GM11168 (cell line): ENCODE data around the gene CLUH.
"Not testable (repeated sequence)": the region's sequence is repeated elsewhere in the genome, so short reads cannot be mapped to it uniquely, and the experiment has no call there.

Experiments used
- in situ Hi-C: fragments of 300-500 bp; cut with MboI; formaldehyde crosslinking; loops from one replicate; pipeline ENCODE4 v1.12.0; 2022; ENCODE audit warnings: low sequenced_read_pairs; ENCODE audit not compliant: unreplicated experiment

CLUH gene

GRCh38 chr17:2691069-2691871, 20.3 kb downstream of the CLUH start:
- in situ Hi-C loops: no loop called here

- in situ Hi-C loops: no loop called here
These were observed 21.1 kb downstream of the CLUH start for GRCh38 chr17:2690165-2691068.

GRCh38 chr17:2689411-2690164, 22.0 kb downstream of the CLUH start:
- in situ Hi-C loops: no loop called here

GRCh38 chr17:2688351-2689342, 22.9 kb downstream of the CLUH start:
- in situ Hi-C loops: no loop called here

GRCh38 chr17:2687074-2687418, 24.5 kb downstream of the CLUH start:
- in situ Hi-C loops: no loop called here

GRCh38 chr17:2685696-2686095, 25.9 kb downstream of the CLUH start:
- in situ Hi-C loops: no loop called here

- in situ Hi-C loops: no loop called here
These were observed 27.0 kb downstream of the CLUH start for GRCh38 chr17:2684549-2684948.

- in situ Hi-C loops: no loop called here
These were observed 27.7 kb downstream of the CLUH start for GRCh38 chr17:2683912-2684311.

- in situ Hi-C loops: no loop called here
These were observed 29.2 kb downstream of the CLUH start for GRCh38 chr17:2682176-2682938.

- in situ Hi-C loops: no loop called here
These were observed 29.9 kb downstream of the CLUH start for GRCh38 chr17:2681650-2682049.

GRCh38 chr17:2680961-2681360, 30.6 kb downstream of the CLUH start:
- in situ Hi-C loops: no loop called here

- in situ Hi-C loops: not testable (repeated sequence)
These were observed 32.3 kb downstream of the CLUH start for GRCh38 chr17:2679247-2679646.

GRCh38 chr17:2672026-2672425, 39.5 kb downstream of the CLUH start:
- in situ Hi-C loops: no loop called here

GRCh38 chr17:2660410-2660809, 51.2 kb downstream of the CLUH start:
- in situ Hi-C loops: not testable (repeated sequence)

- in situ Hi-C loops: not testable (repeated sequence)
These were observed 52.2 kb downstream of the CLUH start for GRCh38 chr17:2659337-2659736.

- in situ Hi-C loops: no loop called here
These were observed 55.3 kb downstream of the CLUH start for GRCh38 chr17:2656283-2656682.

- in situ Hi-C loops: no loop called here
These were observed 56.0 kb downstream of the CLUH start for GRCh38 chr17:2655546-2655945.

GRCh38 chr17:2652911-2653310, 58.7 kb downstream of the CLUH start:
- in situ Hi-C loops: not testable (repeated sequence)

- in situ Hi-C loops: no loop called here
These were observed 62.4 kb downstream of the CLUH start for GRCh38 chr17:2649191-2649590.
